ENCODE results near the gene SPATA19.

Gene SPATA19

DNA sequence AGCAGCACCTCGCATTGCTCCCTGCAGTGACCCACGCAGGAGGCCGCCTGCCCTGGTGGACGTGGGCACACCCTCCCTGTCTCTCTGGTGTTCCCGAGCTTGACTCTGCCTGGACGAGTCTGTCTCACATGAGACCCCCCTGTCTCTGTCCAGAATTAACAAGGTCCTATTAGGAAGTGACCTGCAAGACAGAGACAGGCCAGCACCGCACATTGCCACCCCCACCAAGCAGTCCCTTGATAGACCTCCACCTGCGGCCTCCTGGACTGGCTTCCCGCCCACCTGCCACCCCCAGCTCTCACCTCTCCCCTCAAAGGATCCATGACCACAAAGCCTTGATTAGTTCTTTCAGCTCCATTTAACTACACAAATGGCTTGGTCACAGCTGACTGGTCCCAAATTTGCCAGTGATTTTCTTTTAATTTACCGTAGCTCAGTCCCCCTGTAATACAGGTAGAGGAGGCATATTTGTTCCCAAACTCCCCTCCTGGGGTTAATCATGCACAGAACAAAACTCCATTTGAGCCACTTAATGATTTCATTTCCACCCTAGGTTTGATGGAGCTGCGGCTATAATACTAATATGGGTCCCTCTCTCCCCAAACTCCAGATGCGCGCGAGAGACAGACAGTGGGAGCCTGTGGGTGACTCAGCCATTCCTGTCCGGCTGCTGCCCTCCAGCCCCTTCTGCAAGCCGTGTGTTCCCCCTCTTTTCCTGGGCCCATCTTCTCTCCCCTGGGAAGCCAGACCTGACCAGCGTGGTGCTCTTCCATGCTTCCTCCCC lies 11.2 kb downstream of the SPATA19 start:
- TF ChIP-seq, protein P1, sequence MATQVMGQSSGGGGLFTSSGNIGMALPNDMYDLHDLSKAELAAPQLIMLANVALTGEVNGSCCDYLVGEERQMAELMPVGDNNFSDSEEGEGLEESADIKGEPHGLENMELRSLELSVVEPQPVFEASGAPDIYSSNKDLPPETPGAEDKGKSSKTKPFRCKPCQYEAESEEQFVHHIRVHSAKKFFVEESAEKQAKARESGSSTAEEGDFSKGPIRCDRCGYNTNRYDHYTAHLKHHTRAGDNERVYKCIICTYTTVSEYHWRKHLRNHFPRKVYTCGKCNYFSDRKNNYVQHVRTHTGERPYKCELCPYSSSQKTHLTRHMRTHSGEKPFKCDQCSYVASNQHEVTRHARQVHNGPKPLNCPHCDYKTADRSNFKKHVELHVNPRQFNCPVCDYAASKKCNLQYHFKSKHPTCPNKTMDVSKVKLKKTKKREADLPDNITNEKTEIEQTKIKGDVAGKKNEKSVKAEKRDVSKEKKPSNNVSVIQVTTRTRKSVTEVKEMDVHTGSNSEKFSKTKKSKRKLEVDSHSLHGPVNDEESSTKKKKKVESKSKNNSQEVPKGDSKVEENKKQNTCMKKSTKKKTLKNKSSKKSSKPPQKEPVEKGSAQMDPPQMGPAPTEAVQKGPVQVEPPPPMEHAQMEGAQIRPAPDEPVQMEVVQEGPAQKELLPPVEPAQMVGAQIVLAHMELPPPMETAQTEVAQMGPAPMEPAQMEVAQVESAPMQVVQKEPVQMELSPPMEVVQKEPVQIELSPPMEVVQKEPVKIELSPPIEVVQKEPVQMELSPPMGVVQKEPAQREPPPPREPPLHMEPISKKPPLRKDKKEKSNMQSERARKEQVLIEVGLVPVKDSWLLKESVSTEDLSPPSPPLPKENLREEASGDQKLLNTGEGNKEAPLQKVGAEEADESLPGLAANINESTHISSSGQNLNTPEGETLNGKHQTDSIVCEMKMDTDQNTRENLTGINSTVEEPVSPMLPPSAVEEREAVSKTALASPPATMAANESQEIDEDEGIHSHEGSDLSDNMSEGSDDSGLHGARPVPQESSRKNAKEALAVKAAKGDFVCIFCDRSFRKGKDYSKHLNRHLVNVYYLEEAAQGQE (IDR thresholded peaks at IDR 0.05; ENCODE audit: insufficient read depth in 1 of 2, low read depth in 2 of 2, low read length in 2 of 2), result no peak
- TF ChIP-seq TAF1 (IDR thresholded peaks at IDR 0.05; ENCODE audit: borderline replicate concordance, insufficient read depth, low read length) (no peak), FOXP2 (optimal IDR thresholded peaks at IDR 0.05; ENCODE audit: borderline replicate concordance, extremely low read depth, extremely low read length, insufficient read depth) (no peak), SIN3A (IDR thresholded peaks at IDR 0.05; ENCODE audit: borderline replicate concordance, insufficient read depth, low read length) (no peak), POLR2AphosphoS5 (IDR thresholded peaks at IDR 0.05; ENCODE audit: low read depth, low read length) (no peak)

DNA sequence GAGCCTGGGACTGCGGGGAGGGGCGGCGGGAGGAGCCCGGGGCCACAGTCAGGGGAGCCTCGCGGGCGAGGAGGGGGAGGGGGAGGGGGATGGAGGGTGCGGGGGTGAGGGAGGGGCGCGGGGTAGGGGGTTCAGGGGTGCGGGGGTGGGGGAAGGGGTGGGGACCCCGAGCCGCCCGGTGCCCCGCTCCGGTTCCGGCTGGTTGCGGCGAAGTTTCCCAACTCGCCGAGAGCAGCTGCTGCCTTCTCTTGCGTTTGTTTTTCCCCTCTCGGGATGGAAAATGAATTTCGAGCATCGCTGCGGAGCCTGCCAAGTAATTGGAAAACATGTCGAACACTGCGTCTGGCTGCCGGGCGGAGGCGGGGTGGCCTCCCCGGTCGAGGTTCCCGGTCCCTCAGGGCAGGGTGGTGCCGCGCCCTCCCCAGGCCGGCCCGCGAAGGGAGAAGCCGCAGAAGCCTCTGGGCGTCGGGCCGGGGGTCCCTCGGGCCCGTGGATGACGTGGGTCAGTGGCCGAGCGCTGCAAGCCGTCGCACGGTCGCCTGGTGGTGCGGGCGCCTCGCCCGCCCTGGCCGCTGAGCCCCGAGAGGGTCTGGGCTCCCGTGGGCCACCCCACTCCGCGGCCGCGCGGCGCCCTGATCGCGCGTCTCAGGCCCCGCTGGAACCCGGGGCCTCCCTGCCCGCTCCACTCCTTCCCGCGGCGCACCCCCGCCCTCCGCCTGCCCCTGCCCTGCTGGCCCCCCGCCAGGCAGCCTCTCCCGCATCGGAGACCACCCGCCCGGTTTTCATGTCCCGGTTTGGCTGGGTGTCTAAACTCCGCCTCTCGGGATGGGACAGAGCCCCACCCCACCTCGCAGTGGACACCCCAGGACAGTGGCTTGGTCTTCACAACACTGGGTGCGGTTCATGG lies 12.1 kb downstream of the SPATA19 start:
- no peak for TF ChIP-seq SIN3A (IDR thresholded peaks at IDR 0.05; ENCODE audit: borderline replicate concordance, insufficient read depth, low read length)
- no peak for TF ChIP-seq FOXP2 (optimal IDR thresholded peaks at IDR 0.05; ENCODE audit: borderline replicate concordance, extremely low read depth, extremely low read length, insufficient read depth)
- TF ChIP-seq, protein P1 (IDR thresholded peaks at IDR 0.05; ENCODE audit: insufficient read depth in 1 of 2, low read depth in 2 of 2, low read length in 2 of 2), result no peak
- TF ChIP-seq POLR2AphosphoS5 (IDR thresholded peaks at IDR 0.05; ENCODE audit: low read depth, low read length), result no peak
- TF ChIP-seq TAF1 (IDR thresholded peaks at IDR 0.05; ENCODE audit: borderline replicate concordance, insufficient read depth, low read length), result no peak

DNA sequence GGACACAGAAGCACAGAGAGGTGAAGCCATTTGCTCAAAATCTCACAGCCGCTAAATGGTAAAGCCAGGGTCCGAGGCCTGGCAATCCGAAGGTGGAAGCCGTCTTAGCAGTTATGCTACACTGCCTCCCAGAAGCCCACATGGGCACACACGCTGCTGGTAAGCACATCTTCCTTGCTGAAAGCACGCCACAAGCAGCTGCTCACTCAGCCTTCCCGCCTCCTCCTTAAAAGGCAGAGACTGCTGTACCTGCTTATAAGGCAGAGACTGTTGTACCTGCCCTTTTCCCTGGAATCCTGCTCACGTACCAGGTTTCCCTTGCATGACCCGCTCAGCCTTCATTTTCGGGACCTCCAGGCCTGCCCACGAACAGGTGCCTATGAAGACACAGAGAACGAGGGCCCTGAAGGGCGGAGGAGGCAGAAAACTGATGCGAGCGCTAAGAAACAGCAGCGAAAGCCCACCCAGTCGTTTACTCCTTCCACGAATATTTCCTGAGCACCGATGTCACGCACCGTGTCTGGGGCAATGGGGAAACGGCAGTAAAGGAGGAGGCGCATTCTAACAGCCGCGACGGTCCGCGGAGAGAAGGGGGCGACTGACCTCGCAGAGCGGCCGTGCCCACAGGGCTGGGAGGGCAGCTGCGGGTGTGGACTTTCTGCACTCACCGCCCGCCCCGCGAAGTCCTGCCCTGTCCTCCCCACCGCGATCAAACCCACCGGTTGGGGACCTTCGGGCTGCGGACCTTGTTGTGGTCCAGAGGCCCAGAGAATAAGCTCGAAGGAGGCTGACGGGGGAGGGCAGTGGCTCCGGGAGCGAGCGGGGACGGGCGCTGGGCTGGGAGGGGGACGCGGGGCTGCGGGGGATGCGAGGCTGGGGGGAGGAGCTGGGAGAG lies 13.0 kb downstream of the SPATA19 start:
- TF ChIP-seq SIN3A (IDR thresholded peaks at IDR 0.05; ENCODE audit: borderline replicate concordance, insufficient read depth, low read length) (no peak), POLR2AphosphoS5 (IDR thresholded peaks at IDR 0.05; ENCODE audit: low read depth, low read length) (no peak), TAF1 (IDR thresholded peaks at IDR 0.05; ENCODE audit: borderline replicate concordance, insufficient read depth, low read length) (no peak)
- TF ChIP-seq, protein P1 (IDR thresholded peaks at IDR 0.05; ENCODE audit: insufficient read depth in 1 of 2, low read depth in 2 of 2, low read length in 2 of 2), result no peak

DNA sequence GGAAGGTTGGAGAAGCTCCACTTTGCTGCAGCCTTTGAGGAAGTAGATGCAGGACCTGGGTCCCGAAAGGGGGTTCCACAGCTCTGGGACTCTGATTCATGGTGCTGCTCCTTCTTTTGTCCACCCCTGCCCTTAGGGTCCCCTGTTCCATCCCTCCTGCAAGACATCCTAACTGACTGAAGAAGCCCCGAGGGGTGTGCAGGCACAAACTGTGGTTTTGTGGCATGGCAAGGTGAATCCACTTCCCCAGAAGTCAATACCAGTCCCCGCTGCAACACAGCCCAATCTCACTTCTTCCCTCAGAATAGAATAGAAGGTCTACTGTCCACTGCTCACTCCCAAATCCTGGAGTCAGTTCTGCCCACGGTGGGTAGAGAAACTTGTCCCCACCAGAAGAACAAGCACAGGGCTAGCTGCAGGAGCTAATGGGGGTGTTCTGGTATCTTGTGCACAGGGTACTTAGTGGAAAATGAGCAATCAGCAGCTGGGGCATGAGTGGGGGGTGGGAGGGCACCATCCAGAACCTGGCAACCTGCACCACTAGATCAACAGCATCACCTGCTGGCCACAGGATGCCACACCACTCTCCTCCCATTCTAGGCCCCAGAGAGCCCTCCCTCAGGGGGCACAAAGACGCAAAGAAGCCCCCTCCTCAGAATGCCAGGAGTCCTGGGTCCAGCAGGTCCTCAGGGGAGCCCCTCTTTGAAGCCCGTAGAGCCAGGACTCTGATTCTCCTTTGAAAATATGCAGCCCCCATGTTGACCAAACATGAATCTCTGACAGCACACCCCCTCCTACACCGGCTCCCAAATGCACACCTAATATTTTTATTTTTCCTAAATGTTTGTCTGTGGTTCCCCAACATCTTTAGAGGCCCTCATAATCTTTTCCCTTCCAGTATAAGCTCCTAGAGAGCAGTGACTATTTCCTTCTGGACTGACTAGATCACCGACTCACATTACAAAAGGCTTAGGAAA lies 14.1 kb downstream of the SPATA19 start:
- no peak for TF ChIP-seq SIN3A (IDR thresholded peaks at IDR 0.05; ENCODE audit: borderline replicate concordance, insufficient read depth, low read length)
- no peak for TF ChIP-seq POLR2AphosphoS5 (IDR thresholded peaks at IDR 0.05; ENCODE audit: low read depth, low read length)
- TF ChIP-seq TAF1 (IDR thresholded peaks at IDR 0.05; ENCODE audit: borderline replicate concordance, insufficient read depth, low read length), result no peak

Data from PFSK-1 (cell line).